SK-N-SH (cell line): ENCODE results near the gene GRB10. TPM values are rescaled to one million over a fixed set of nuclear protein-coding genes. Genes with fewer than 3 reads are reported as not detected.

ENCODE experiments used
- CTCF ChIA-PET: fragments of 300-600, 350-600 bp; formaldehyde crosslinking; extraction: SDS; loops from one replicate; lab custom pipeline; 2021; lab: Yijun Ruan, JAX
- POLR2A ChIA-PET: fragments of 350-600 bp; sonication (Branson Sonifier 250); formaldehyde crosslinking; extraction: SDS; loops from one replicate; lab custom pipeline; 2020; ENCODE audit warnings: antibody characterized with exemption, inconsistent platforms; lab: Yijun Ruan, JAX
- DNase-seq: peaks from one replicate; pipeline ENCODE4 v3.0.0; 2012
- H2AFZ ChIP-seq: fragments of 200-600 bp; sonication (generic); 2 replicates; pipeline ENCODE4 v1.8.1; 2016; ENCODE audit warnings: antibody characterized with exemption, mild to moderate bottlenecking, low read depth
- H3F3A ChIP-seq: fragments of 200-600 bp; sonication (generic); replicated peaks from 2 replicates; pipeline ENCODE3; 2016; ENCODE audit warnings: antibody characterized with exemption, mild to moderate bottlenecking; ENCODE audit not compliant: insufficient read depth
- H3K27ac ChIP-seq, 2 experiments: fragments of 200-500 bp in 1 of 2; fragments of 200-600 bp in 1 of 2; sonication (Bioruptor generic) in 1 of 2; sonication (generic), shearing (Covaris generic) in 1 of 2; 2 replicates each; pipeline versions ENCODE4 v1.5.1 to v1.6.1; 2014 to 2016; ENCODE audit warnings: low read depth in 2 of 2, inconsistent platforms in 1 of 2, low read length in 1 of 2, mild to moderate bottlenecking in 1 of 2, mixed read lengths in 1 of 2
- H3K27me3 ChIP-seq: fragments of 200-600 bp; sonication (generic), shearing (Covaris generic); 2 replicates; pipeline ENCODE4 v1.6.1; 2016; ENCODE audit warnings: mixed run types; ENCODE audit not compliant: insufficient read depth
- H3K36me3 ChIP-seq, 2 experiments: fragments of 200-500 bp in 1 of 2; fragments of 200-600 bp in 1 of 2; sonication (Bioruptor generic) in 1 of 2; sonication (generic) in 1 of 2; replicated peaks in 1 of 2; 2 replicates each; pipeline versions ENCODE3 to v1.5.1; 2014 to 2016; ENCODE audit warnings: low read length in 1 of 2, mild to moderate bottlenecking in 1 of 2; ENCODE audit not compliant: insufficient read depth in 2 of 2, control insufficient read depth in 1 of 2
- H3K4me1 ChIP-seq, 2 experiments: fragments of 200-500 bp in 1 of 2; fragments of 200-600 bp in 1 of 2; sonication (Bioruptor generic) in 1 of 2; sonication (generic), shearing (Covaris generic) in 1 of 2; 2 replicates each; pipeline versions ENCODE4 v1.5.1 to v1.6.1; 2014 to 2016; ENCODE audit warnings: low read depth in 1 of 2, low read length in 1 of 2, mixed run types in 1 of 2; ENCODE audit not compliant: insufficient read depth in 2 of 2, control insufficient read depth in 1 of 2
- H3K4me2 ChIP-seq: fragments of 200-600 bp; sonication (generic), shearing (Covaris generic); 2 replicates; pipeline ENCODE4 v1.6.1; 2017; ENCODE audit warnings: mixed run types
- H3K4me3 ChIP-seq, 2 experiments: fragments of 200-500 bp in 1 of 2; fragments of 200-600 bp in 1 of 2; sonication (Bioruptor generic) in 1 of 2; sonication (generic), shearing (Covaris generic) in 1 of 2; 2 replicates each; pipeline versions ENCODE4 v1.5.1 to v1.8.1; 2014 to 2016; ENCODE audit warnings: low read depth in 2 of 2, inconsistent platforms in 1 of 2, low read length in 1 of 2, mild to moderate bottlenecking in 1 of 2, mixed read lengths in 1 of 2, moderate library complexity in 1 of 2
- H3K79me2 ChIP-seq: fragments of 200-600 bp; sonication (generic); 2 replicates; pipeline ENCODE4 v1.8.1; 2017; ENCODE audit warnings: mild to moderate bottlenecking; ENCODE audit not compliant: insufficient read depth
- H3K9ac ChIP-seq: fragments of 200-600 bp; sonication (generic); 2 replicates; pipeline ENCODE4 v1.6.1; 2017; ENCODE audit warnings: mixed run types
- H3K9me2 ChIP-seq: fragments of 200-600 bp; sonication (generic); 2 replicates; pipeline ENCODE4 v1.6.1; 2017; ENCODE audit warnings: mixed run types
- H3K9me3 ChIP-seq: fragments of 200-600 bp; sonication (generic); 2 replicates; pipeline ENCODE4 v1.6.1; 2017; ENCODE audit warnings: mixed run types, mild to moderate bottlenecking, moderate library complexity
- H4K20me1 ChIP-seq: fragments of 200-600 bp; sonication (generic); 2 replicates; pipeline ENCODE4 v1.6.1; 2017; ENCODE audit warnings: mild to moderate bottlenecking, mixed run types; ENCODE audit not compliant: insufficient read depth
- CHD2 ChIP-seq: fragments of 150-350 bp; IDR thresholded peaks from 2 replicates; pipeline ENCODE4 v1.6.1; 2018; ENCODE audit warnings: low read length; ENCODE audit not compliant: partially characterized antibody
- EZH2phosphoT487 ChIP-seq: fragments of 200-600 bp; sonication (generic); IDR thresholded peaks from 2 replicates; pipeline ENCODE4 v1.6.1; 2017; ENCODE audit warnings: low read depth, mixed run types, mild to moderate bottlenecking, antibody characterized with exemption, moderate library complexity, borderline replicate concordance
- FOSL2 ChIP-seq: IDR thresholded peaks from 2 replicates; pipeline ENCODE4 v1.4.0; 2012; ENCODE audit warnings: low read depth, mild to moderate bottlenecking, moderate library complexity, borderline replicate concordance
- GATA2 ChIP-seq: sonication (generic); formaldehyde crosslinking; IDR thresholded peaks from 2 replicates; pipeline ENCODE4 v1.5.0; 2020; ENCODE audit warnings: mild to moderate bottlenecking, missing genetic modification reagents
- IRF3 ChIP-seq: fragments of 150-350 bp; IDR thresholded peaks from 2 replicates; pipeline ENCODE4 v1.6.1; 2016; ENCODE audit warnings: mild to moderate bottlenecking, low read depth, low read length
- MAX ChIP-seq: IDR thresholded peaks from 2 replicates; pipeline ENCODE4 v1.4.0; 2012; ENCODE audit warnings: low read depth
- MXI1 ChIP-seq: IDR thresholded peaks from 2 replicates; pipeline ENCODE4 v1.6.1; 2012; ENCODE audit warnings: mild to moderate bottlenecking, low read depth, low read length, improper control_type of control experiment
- POLR2AphosphoS5 ChIP-seq: IDR thresholded peaks from 2 replicates; pipeline ENCODE4 v1.6.1; 2012; ENCODE audit warnings: low read depth, low read length
- RAD21 ChIP-seq: IDR thresholded peaks from 2 replicates; pipeline ENCODE4 v1.6.1; 2012; ENCODE audit warnings: mild to moderate bottlenecking, low read length
- REST ChIP-seq: IDR thresholded peaks from 2 replicates; pipeline ENCODE4 v1.6.1; 2012; ENCODE audit warnings: mild to moderate bottlenecking, low read depth, low read length, moderate library complexity
- RFX5 ChIP-seq: IDR thresholded peaks from 2 replicates; pipeline ENCODE4 v1.6.1; 2012; ENCODE audit warnings: mild to moderate bottlenecking, improper control_type of control experiment, low read length
- TCF12 ChIP-seq: IDR thresholded peaks from 2 replicates; pipeline ENCODE4 v1.4.0; 2012
- TEAD4 ChIP-seq: IDR thresholded peaks from 2 replicates; pipeline ENCODE4 v1.4.0; 2012; ENCODE audit warnings: mild to moderate bottlenecking, borderline replicate concordance; ENCODE audit not compliant: insufficient read depth
- USF2 ChIP-seq: fragments of 150-350 bp; IDR thresholded peaks from 2 replicates; pipeline ENCODE4 v1.6.1; 2017; ENCODE audit warnings: antibody characterized with exemption, low read length, low read depth, borderline replicate concordance
- WGBS: methylation state at CpG from one replicate; pipeline ENCODE4 v1.1.6; 2017; ENCODE audit warnings: low lambda C conversion rate; 5-methylcytosine and 5-hydroxymethylcytosine counted together
- polyA plus RNA-seq, 3 experiments: library from polyadenylated mRNA; depleted of rRNA; stranded (reverse); fragments of >200 nt; gene quantifications; 2 replicates each; pipeline ENCODE4 v1.2.3, GENCODE V29; 2012

GRB10 gene
- polyA plus RNA-seq, 1 of the 3 experiments (the other 2 are of a cell fraction) = 5.1 TPM

GRCh38 chr7:50721160-50721559 is 61.5 kb downstream of the GRB10 start:
- 0 out of 2 replicates have a peak, but pooled peaks have one; percentile 42 for TF ChIP-seq MAX
- no peak for TF ChIP-seq REST
- peak; percentile 53; the same call in 1 of the 2 replicates for TF ChIP-seq FOSL2
- TF ChIP-seq EZH2phosphoT487 = no peak
- TF ChIP-seq USF2 = no peak
- H3K4me3 ChIP-seq = peak overlapping the region in 1 of 2 experiments; percentile 21; a peak in 2 of 4 replicates
- peaks cover 22% of the 10 kb centered on the region for H3F3A ChIP-seq
- H3K4me2 ChIP-seq = peak overlapping the region; percentile 87
- 0 out of 2 replicates have a peak overlapping the region, but pooled peaks have one; percentile 32 for H2AFZ ChIP-seq
- H3K9me2 ChIP-seq = no peaks in the 10 kb centered on the region
- peak overlapping the region; percentile 41; the same call in 1 of the 2 replicates for H3K9ac ChIP-seq
- H4K20me1 ChIP-seq = peaks cover 84% of the 10 kb centered on the region
- DNase-seq = no peak
- peaks cover 0 to 21% of the 10 kb centered on the region in 2 experiments; a peak in 3 of 4 replicates for H3K4me1 ChIP-seq
- H3K79me2 ChIP-seq = peaks cover 94% of the 10 kb centered on the region
- POLR2A ChIA-PET = no interaction called here
- peaks cover 0 to 3% of the 10 kb centered on the region in 2 experiments for H3K36me3 ChIP-seq
- 18% methylated on average over 10 of the region's 10 CpGs for WGBS
- CTCF ChIA-PET = no interaction called here
- H3K9me3 ChIP-seq = no peaks in the 10 kb centered on the region
- peak overlapping the region in 1 of 2 experiments; percentile 70; a peak in 2 of 4 replicates for H3K27ac ChIP-seq
- H3K27me3 ChIP-seq = no peaks in the 10 kb centered on the region

- peaks cover 93% of the 10 kb centered on the region for H4K20me1 ChIP-seq
- no peaks in the 10 kb centered on the region for H3K9me3 ChIP-seq
- H3K36me3 ChIP-seq = peaks cover 0 to 3% of the 10 kb centered on the region in 2 experiments
- ChIA-PET POLR2A (no interaction called here), CTCF (interaction anchor here (0.7 to 1.1 kb wide), 2 partner anchors 9 to 330 kb away, joined by 3 read pairs; no protein-coding TSS in a partner anchor)
- H3K9me2 ChIP-seq = no peaks in the 10 kb centered on the region
- TF ChIP-seq MXI1 (no peak), GATA2 (CRISPR knock-in tag) (no peak), POLR2AphosphoS5 (no peak), IRF3 (no peak), TCF12 (no peak), RAD21 (no peak), CHD2 (no peak), TEAD4 (no peak), REST (no peak), RFX5 (no peak)
- H3K27me3 ChIP-seq = no peaks in the 10 kb centered on the region
- no peak overlapping the region for H3K9ac ChIP-seq
- peak overlapping the region in 1 of 2 experiments; percentile 70; a peak in 1 of 4 replicates for H3K27ac ChIP-seq
- H3K79me2 ChIP-seq = peaks cover 94% of the 10 kb centered on the region
- H3K4me1 ChIP-seq = peaks cover 0 to 21% of the 10 kb centered on the region in 2 experiments; a peak in 3 of 4 replicates
- no peak overlapping the region for H3K4me3 ChIP-seq
- H3F3A ChIP-seq = peaks cover 22% of the 10 kb centered on the region
- DNase-seq = no peak
- peak overlapping the region; percentile 87; the same call in 1 of the 2 replicates for H3K4me2 ChIP-seq
- 63% methylated on average over 7 of the region's 7 CpGs for WGBS
- no peak overlapping the region for H2AFZ ChIP-seq
These were observed 62.4 kb downstream of the GRB10 start for GRCh38 chr7:50720295-50720694.
